Bronchial epithelial cell (primary cell): ENCODE results near the gene SHISA4. TPM values are rescaled to one million over a fixed set of nuclear protein-coding genes. Genes with fewer than 3 reads are reported as not detected.
A peak's percentile ranks its signal among the peaks of the same experiment; 100 is the strongest.

Experiments used
- DNase-seq: peaks from one replicate; pipeline ENCODE4 v3.0.0-alpha.2; 2010; ENCODE audit warnings: low read depth
- FAIRE-seq: peaks from 2 replicates; lab custom pipeline; 2011; peaks lifted over from hg19 to GRCh38; lab: Jason Lieb, UNC
- H3K27me3 ChIP-seq: 2 replicates; pipeline ENCODE4 v1.5.1; 2011; ENCODE audit warnings: low read length; ENCODE audit not compliant: control insufficient read depth, insufficient read depth
- H3K36me3 ChIP-seq: 2 replicates; pipeline ENCODE4 v1.5.1; 2011; ENCODE audit warnings: low read length; ENCODE audit not compliant: control insufficient read depth, insufficient read depth
- H3K4me3 ChIP-seq: 2 replicates; pipeline ENCODE4 v1.5.1; 2011; ENCODE audit warnings: mild to moderate bottlenecking, low read depth, low read length, control low read depth
- total RNA-seq: library from RNA; depleted of rRNA; stranded (reverse); fragments of >200 nt; gene quantifications from 2 replicates; pipeline ENCODE4 v1.2.1, GENCODE V29; 2014
- TF ChIP-seq, protein P1 (sequence below): IDR thresholded peaks from 2 replicates; pipeline ENCODE4 v1.5.1; 2011; ENCODE audit warnings: mild to moderate bottlenecking, moderate library complexity, low read length, control low read depth, inconsistent platforms; ENCODE audit not compliant: insufficient read depth, severe bottlenecking

The SHISA4 gene
- total RNA-seq, 1 donor from 2014 or later = 3.9 TPM

GRCh38 chr1:201918343-201918742 is 29.6 kb downstream of the SHISA4 start:
- Histone ChIP-seq H3K4me3 (no peak overlapping the region), H3K36me3 (no peaks in the 10 kb centered on the region), H3K27me3 (no peaks in the 10 kb centered on the region)
- TF ChIP-seq, protein P1, sequence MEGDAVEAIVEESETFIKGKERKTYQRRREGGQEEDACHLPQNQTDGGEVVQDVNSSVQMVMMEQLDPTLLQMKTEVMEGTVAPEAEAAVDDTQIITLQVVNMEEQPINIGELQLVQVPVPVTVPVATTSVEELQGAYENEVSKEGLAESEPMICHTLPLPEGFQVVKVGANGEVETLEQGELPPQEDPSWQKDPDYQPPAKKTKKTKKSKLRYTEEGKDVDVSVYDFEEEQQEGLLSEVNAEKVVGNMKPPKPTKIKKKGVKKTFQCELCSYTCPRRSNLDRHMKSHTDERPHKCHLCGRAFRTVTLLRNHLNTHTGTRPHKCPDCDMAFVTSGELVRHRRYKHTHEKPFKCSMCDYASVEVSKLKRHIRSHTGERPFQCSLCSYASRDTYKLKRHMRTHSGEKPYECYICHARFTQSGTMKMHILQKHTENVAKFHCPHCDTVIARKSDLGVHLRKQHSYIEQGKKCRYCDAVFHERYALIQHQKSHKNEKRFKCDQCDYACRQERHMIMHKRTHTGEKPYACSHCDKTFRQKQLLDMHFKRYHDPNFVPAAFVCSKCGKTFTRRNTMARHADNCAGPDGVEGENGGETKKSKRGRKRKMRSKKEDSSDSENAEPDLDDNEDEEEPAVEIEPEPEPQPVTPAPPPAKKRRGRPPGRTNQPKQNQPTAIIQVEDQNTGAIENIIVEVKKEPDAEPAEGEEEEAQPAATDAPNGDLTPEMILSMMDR = no peak
- FAIRE-seq (no peak), DNase-seq (no peak)

- no peak for DNase-seq
- TF ChIP-seq, protein P1 = no peak
- H3K4me3 ChIP-seq = no peak overlapping the region
- no peaks in the 10 kb centered on the region for H3K36me3 ChIP-seq
- H3K27me3 ChIP-seq = no peaks in the 10 kb centered on the region
- no peak for FAIRE-seq
These were observed 33.4 kb downstream of the SHISA4 start for GRCh38 chr1:201921952-201922558.

- DNase-seq (no peak), FAIRE-seq (no peak)
- no peak overlapping the region for H3K4me3 ChIP-seq
- H3K36me3 ChIP-seq = no peaks in the 10 kb centered on the region
- H3K27me3 ChIP-seq = no peaks in the 10 kb centered on the region
- TF ChIP-seq, protein P1 = no peak
These were observed 36.5 kb downstream of the SHISA4 start for GRCh38 chr1:201925301-201925567.

DNA sequence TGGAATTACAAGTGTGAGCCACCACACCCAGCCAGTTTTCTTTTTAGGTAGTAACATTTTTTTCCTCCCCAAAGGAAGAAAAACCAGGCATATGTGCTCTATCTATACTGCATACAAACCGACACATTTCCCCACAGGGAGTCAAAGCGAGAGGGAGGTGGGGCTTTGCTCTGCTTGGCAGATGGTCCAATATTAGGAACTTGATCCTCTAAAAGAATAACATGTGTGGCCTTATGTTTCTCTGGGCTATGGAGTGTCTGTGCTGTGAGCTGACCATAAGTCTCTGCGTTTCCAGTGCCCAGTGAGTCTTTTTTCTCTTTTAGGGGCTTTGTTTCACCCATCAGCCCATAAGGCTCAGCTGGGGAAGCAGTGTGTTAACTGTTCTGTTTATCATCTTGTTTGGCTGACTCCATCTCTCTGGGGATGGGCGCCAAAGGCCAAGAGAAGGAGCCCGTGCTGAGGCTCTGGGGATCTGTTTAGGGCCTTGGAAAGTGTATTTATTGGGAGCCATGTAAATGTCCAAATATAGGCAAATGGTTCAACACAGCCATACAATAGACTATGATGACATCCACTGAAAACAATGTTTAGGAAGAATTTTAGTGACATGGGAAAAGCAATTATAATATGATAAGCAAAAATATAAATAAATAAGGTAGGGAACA is 37.4 kb downstream of the SHISA4 start:
- no peaks in the 10 kb centered on the region for H3K36me3 ChIP-seq
- no peaks in the 10 kb centered on the region for H3K27me3 ChIP-seq
- TF ChIP-seq, protein P1 = no peak
- FAIRE-seq = no peak
- H3K4me3 ChIP-seq = no peak overlapping the region
- no peak for DNase-seq

DNA sequence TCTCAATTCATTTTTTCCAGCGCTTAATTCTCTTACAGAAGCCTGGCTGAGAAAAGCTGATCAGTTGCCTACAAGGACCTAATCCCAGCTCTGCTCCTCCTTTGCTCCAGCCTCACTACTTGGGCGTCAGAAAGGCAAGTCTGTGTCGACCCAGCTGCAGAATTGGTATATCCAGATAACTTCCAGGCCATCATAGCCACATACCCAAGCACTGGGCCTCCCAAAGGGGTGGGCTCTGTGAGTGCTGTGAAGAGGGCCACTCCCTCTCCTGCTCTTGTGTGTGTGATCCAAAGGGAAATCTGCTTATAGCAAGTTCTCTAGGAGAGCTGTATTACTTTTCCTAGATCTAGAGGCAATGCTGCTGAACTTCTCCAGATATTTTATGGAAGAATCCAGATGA is 39.6 kb downstream of the SHISA4 start:
- FAIRE-seq (no peak), DNase-seq (no peak)
- H3K4me3 ChIP-seq = no peak overlapping the region
- no peaks in the 10 kb centered on the region for H3K27me3 ChIP-seq
- no peaks in the 10 kb centered on the region for H3K36me3 ChIP-seq
- TF ChIP-seq, protein P1 = no peak

GRCh38 chr1:201930137-201930536 is 41.4 kb downstream of the SHISA4 start:
- peak; percentile 58 for FAIRE-seq
- TF ChIP-seq, protein P1 = no peak
- DNase-seq = no peak
- Histone ChIP-seq H3K36me3 (no peaks in the 10 kb centered on the region), H3K27me3 (no peaks in the 10 kb centered on the region), H3K4me3 (no peak overlapping the region)
